Left renal cortex interstitium (tissue), 4 donors: ENCODE results near the gene ZBP1. TPM values are rescaled to one million over a fixed set of nuclear protein-coding genes. Genes with fewer than 3 reads are reported as not detected.

ENCODE experiments used
- DNase-seq, 4 donors: peaks; one replicate each; pipeline ENCODE4 v3.0.0-alpha.2; 2013; ENCODE audit warnings: low read depth in 4 of 4, low spot score in 2 of 4, missing footprints in 1 of 4
- polyA plus RNA-seq, 4 donors: library from polyadenylated mRNA; unstranded; fragments of 120-200 nt; gene quantifications; one replicate each; pipeline ENCODE4 v1.2.1, GENCODE V29; 2013; ENCODE audit not compliant: insufficient read length in 4 of 4

The ZBP1 gene
- polyA plus RNA-seq, 4 donors, result 0.05 to 0.22 TPM; not detected in 2

GRCh38 chr20:57562541-57563465 lies 57.4 kb downstream of the ZBP1 start:
- no peak for DNase-seq

- no peak for DNase-seq
Measured at GRCh38 chr20:57561356-57562279, 58.6 kb downstream of the ZBP1 start.

- DNase-seq, result no peak
Measured at GRCh38 chr20:57560554-57561355, 59.5 kb downstream of the ZBP1 start, which contains the start of gene PCK1. Gene PCK1 (plus strand): TSS chr20:57561110. CDS start chr20:57561412, 302 bp downstream.

- DNase-seq, result no peak
Measured at GRCh38 chr20:57559658-57560553, 60.3 kb downstream of the ZBP1 start.

- no peak for DNase-seq
Measured at GRCh38 chr20:57559289-57559634, 61.0 kb downstream of the ZBP1 start.

GRCh38 chr20:57558614-57559288 lies 61.5 kb downstream of the ZBP1 start:
- DNase-seq, result no peak

GRCh38 chr20:57557926-57558613 lies 62.2 kb downstream of the ZBP1 start:
- no peak for DNase-seq

- no peak for DNase-seq
Measured at GRCh38 chr20:57556980-57557274, 63.3 kb downstream of the ZBP1 start.

- no peak for DNase-seq
Measured at GRCh38 chr20:57555457-57556184, 64.6 kb downstream of the ZBP1 start.

Other genes with a start within 250 kb of the ZBP1 start
- gene RBM38, start 229.0 kb downstream of the ZBP1 start, polyA plus RNA-seq, result 10 to 100 TPM; 24.6 to 43.8 (median 32.4) TPM
- gene CTCFL, start 95.3 kb downstream of the ZBP1 start, polyA plus RNA-seq, result 1 to 10 TPM; 1.0 to 3.6 (median 2.5) TPM
- gene PCK1, start 59.3 kb downstream of the ZBP1 start, polyA plus RNA-seq, result 10 to 100 TPM in 3 of 4 donors, 1 to 10 TPM in 1; 4.1 to 18.8 (median 12.1) TPM
- 10 to 100 TPM; 16.2 to 25.6 (median 22.2) TPM for gene PMEPA1, start 89.6 kb upstream of the ZBP1 start, polyA plus RNA-seq